ENCODE results near the gene CEP170. TPM values are rescaled to one million over a fixed set of nuclear protein-coding genes. Genes with fewer than 3 reads are reported as not detected.
A peak's percentile ranks its signal among the peaks of the same experiment; 100 is the strongest.

Gene CEP170
- polyA plus RNA-seq, 2 of the 4 experiments (the other 2 are of a cell fraction) = 31.0 to 69.6 TPM

DNA sequence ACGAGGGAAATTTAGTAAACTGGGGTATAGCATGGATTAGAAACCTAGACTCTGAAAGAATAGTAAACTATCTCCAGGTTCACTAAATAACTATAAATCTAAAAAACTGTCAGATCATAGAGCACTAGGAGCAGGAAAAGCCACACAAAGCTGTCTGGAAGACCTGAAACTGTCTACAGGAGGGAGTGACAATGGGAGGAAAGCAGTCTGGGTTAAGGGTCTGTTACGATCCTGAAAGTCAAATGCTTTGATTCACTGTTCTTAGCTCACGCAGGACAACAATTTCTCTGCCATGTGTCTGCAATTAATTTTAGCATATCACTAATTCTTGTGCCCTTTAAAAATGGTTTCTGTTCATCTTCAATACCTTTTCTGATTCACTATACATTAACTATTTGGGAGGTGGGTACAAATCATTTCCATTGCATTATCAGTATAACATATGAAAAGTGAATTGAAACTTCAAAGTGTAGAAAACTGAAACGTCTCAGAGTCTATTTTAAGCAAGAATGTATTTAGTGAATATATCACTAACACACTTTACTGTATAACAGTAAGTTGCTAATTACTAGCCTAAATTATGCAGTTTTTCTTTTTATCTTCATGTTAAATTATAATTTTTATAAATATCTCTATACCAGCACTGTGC lies 18.4 kb downstream of the CEP170 start:
- DNase-seq (ENCODE audit: low read depth in 1 of 2, low spot score in 1 of 2) (no peak), FAIRE-seq (peak; percentile 46), ATAC-seq (no peak)
- CTCF ChIA-PET = no interaction called here
- Histone ChIP-seq H3K4me1 (no peaks in the 10 kb centered on the region), H3K4me3 (no peak overlapping the region), H3K4me2 (no peak overlapping the region), H3K27ac (no peak overlapping the region), H3K9me3 (peaks cover 16% of the 10 kb centered on the region)
- WGBS (ENCODE audit: missing lambda C conversion rate) = 92% methylated on average over 4 of the region's 4 CpGs
- POLR2A ChIA-PET = no interaction called here
- TF ChIP-seq HEYL (CRISPR knock-in tag; IDR thresholded peaks at IDR 0.05) (no peak), RARB (CRISPR knock-in tag; IDR thresholded peaks at IDR 0.05) (no peak), SREBF2 (IDR thresholded peaks at IDR 0.05) (no peak), HOXA7 (CRISPR knock-in tag; IDR thresholded peaks at IDR 0.05) (no peak), RFX5 (IDR thresholded peaks at IDR 0.05) (no peak), RCOR1 (IDR thresholded peaks at IDR 0.05; ENCODE audit: low read depth, low read length) (no peak), JUN (IDR thresholded peaks at IDR 0.05) (no peak), ATOH8 (CRISPR knock-in tag; IDR thresholded peaks at IDR 0.05; ENCODE audit: low read depth) (no peak), NR3C1 (IDR thresholded peaks at IDR 0.05) (no peak), MYC (IDR thresholded peaks at IDR 0.05; ENCODE audit: borderline replicate concordance, low read length) (no peak), SMC3 (IDR thresholded peaks at IDR 0.05) (no peak), RNF2 (IDR thresholded peaks at IDR 0.05; ENCODE audit: borderline replicate concordance, low read depth) (no peak), POLR2A (IDR thresholded peaks at IDR 0.05; ENCODE audit: low read length) (no peak), PHF8 (IDR thresholded peaks at IDR 0.05; ENCODE audit: borderline replicate concordance, low read depth) (no peak)

- 93% methylated on average over 4 of the region's 4 CpGs for WGBS (ENCODE audit: missing lambda C conversion rate)
- Histone ChIP-seq H3K4me2 (no peak overlapping the region), H3K9me3 (peaks cover 30% of the 10 kb centered on the region), H3K27ac (no peak overlapping the region), H3K4me1 (no peaks in the 10 kb centered on the region), H3K4me3 (no peak overlapping the region)
- no peak for FAIRE-seq
- ATAC-seq = no peak
- no peak for TF ChIP-seq CBX8 (IDR thresholded peaks at IDR 0.05)
- no peak for TF ChIP-seq ESRRA (IDR thresholded peaks at IDR 0.05; ENCODE audit: borderline replicate concordance, low read length)
- no peak for TF ChIP-seq POLR2A (IDR thresholded peaks at IDR 0.05; ENCODE audit: low read length)
- TF ChIP-seq HOXB5 (CRISPR knock-in tag; IDR thresholded peaks at IDR 0.05) = no peak
- TF ChIP-seq JUN (IDR thresholded peaks at IDR 0.05) = no peak
- TF ChIP-seq KDM5A (IDR thresholded peaks at IDR 0.05) = no peak
- no peak for TF ChIP-seq ZC3H11A (IDR thresholded peaks at IDR 0.05)
- ChIA-PET POLR2A (interaction anchor here (0.6 kb wide), 1 partner anchor 21 kb away, joined by 3 read pairs; the partner anchor contains the start of gene SDCCAG8), CTCF (interaction anchor here (1.0 kb wide), 1 partner anchor 18 kb away, joined by 3 read pairs; no protein-coding TSS in a partner anchor)
- DNase-seq (ENCODE audit: low read depth in 1 of 2, low spot score in 1 of 2) = no peak
Observed at GRCh38 chr1:243234978-243235647, 20.0 kb downstream of the CEP170 start.

DNA sequence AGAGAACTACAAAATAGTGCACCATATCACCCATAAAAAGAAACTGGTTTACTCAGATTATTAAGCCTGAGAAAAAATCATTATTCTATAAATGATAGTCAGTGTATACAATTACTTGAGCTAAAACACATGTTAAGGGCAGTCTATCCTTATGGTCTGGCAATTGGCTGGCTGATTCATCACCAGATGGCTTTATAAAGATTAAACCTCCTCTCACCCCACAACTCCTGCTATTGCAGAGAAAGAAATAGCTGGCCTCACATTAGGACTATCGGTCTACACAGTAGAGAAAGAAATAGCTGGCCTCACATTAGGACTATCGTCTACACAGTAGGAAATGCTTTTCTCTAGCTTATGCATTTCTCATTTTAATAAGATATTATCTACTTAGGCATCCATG lies 21.2 kb downstream of the CEP170 start:
- Histone ChIP-seq H3K4me2 (no peak overlapping the region), H3K4me3 (no peak overlapping the region), H3K27ac (no peak overlapping the region), H3K9me3 (peaks cover 42% of the 10 kb centered on the region), H3K4me1 (no peaks in the 10 kb centered on the region)
- FAIRE-seq (no peak), ATAC-seq (no peak), DNase-seq (ENCODE audit: low read depth in 1 of 2, low spot score in 1 of 2) (no peak)
- CTCF ChIA-PET = no interaction called here
- POLR2A ChIA-PET = no interaction called here
- WGBS (ENCODE audit: missing lambda C conversion rate) = 94% methylated on average over 2 of the region's 2 CpGs
- TF ChIP-seq TFCP2L1 (CRISPR knock-in tag; IDR thresholded peaks at IDR 0.05) (no peak), BHLHE40 (IDR thresholded peaks at IDR 0.05; ENCODE audit: low read depth, low read length) (no peak), SMC3 (IDR thresholded peaks at IDR 0.05) (no peak), CHD2 (IDR thresholded peaks at IDR 0.05; ENCODE audit: low read length, partially characterized antibody) (no peak), ATOH8 (CRISPR knock-in tag; IDR thresholded peaks at IDR 0.05; ENCODE audit: low read depth) (no peak), RAD21 (conservative IDR thresholded peaks at IDR 0.05 in 1 of 2, IDR thresholded peaks at IDR 0.05 in 1 of 2) (no peak), CBX8 (IDR thresholded peaks at IDR 0.05) (no peak)
- TF ChIP-seq, protein P1, sequence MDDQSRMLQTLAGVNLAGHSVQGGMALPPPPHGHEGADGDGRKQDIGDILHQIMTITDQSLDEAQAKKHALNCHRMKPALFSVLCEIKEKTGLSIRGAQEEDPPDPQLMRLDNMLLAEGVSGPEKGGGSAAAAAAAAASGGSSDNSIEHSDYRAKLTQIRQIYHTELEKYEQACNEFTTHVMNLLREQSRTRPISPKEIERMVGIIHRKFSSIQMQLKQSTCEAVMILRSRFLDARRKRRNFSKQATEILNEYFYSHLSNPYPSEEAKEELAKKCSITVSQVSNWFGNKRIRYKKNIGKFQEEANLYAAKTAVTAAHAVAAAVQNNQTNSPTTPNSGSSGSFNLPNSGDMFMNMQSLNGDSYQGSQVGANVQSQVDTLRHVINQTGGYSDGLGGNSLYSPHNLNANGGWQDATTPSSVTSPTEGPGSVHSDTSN (IDR thresholded peaks at IDR 0.05) = no peak
